NOMO-1 treated with DMSO at 0.1 percent for 48 hours (cell line): ENCODE results near the gene TNKS1BP1.
"Not testable (repeated sequence)": the region's sequence is repeated elsewhere in the genome, so short reads cannot be mapped to it uniquely, and the experiment has no call there.

ENCODE experiments used
- DNase-seq: peaks from one replicate; lab custom pipeline; 2025; ENCODE audit not compliant: unreplicated experiment; lab: John Stamatoyannopoulos, UW

The TNKS1BP1 gene

DNA sequence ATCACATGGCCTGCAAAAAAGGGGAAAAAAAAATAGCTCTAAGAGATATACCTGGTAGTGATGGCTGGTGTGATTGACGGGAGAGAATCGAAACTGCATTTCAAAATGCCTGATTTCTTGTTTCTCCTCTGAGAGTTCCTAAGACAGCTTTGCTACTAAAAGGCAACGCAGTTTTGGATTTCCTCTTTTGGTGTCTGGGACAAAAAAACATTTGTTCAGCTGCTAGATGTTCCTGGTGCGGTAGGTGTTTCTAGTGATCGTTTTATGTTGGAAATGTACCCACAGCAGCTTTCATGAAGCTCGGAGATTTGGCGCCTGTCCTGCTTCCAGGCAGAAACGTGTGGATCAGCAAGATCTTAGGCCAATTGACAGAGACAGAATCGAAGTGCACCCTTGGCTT lies 31.5 kb upstream of the TNKS1BP1 start:
- DNase-seq = peak; percentile 60

DNA sequence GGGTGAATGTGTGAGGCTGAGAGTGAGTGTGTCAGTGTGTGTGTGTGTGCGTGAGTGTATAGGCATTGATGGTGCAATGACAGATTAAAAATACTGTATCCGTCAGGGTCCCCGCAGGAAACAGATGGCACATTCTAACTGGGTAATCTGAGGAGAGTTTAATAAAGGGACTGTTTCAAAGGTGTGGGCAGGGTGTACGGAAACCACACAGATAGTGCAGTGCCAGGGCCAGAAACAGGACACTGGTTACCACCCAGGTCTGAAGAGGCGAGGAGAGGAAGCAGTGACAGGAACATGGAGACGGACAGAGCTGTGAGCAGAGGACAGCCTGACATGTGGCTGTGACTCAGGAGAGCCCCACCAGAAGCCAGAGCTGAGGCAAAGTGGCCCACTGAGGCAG lies 29.9 kb upstream of the TNKS1BP1 start:
- no peak for DNase-seq

DNA sequence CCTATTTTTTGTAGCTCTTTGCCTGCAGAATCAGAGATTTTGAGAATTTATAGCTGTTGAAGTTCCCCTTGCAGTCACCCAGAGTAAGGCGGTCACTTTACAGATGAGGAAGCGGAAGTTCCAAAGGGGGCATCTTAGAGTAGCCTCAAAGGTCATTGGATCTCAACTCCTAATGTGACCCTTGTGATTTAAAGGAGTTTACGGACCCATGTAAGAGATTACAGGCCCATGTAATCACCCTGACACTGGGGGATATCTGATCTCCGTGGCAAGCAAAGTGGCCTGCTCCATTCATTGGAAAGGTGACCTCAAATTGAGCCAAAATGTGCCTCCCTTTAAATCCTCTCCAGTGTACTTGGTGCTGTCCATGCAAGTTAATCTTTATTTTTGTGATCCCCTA lies 29.1 kb upstream of the TNKS1BP1 start:
- peak; percentile 16 for DNase-seq

DNA sequence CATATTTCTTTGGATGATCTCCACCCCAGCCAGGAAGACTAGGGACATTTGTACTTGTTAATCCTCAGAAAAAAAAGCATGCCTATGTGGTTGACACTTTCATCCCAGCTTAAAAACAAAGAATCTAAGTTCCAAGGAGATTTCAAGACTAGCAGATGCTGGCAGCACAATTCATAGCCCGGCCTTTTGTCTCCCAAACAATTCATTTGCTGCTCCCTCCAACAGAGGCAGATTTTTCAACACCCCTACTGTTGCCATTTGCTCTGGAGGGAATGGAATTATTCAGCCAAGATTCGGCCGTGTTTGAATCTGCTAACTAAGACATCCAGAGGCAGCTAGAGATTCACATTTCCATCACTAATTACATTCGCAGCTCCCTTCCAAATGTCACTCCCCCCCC lies 28.7 kb upstream of the TNKS1BP1 start:
- DNase-seq = no peak

DNA sequence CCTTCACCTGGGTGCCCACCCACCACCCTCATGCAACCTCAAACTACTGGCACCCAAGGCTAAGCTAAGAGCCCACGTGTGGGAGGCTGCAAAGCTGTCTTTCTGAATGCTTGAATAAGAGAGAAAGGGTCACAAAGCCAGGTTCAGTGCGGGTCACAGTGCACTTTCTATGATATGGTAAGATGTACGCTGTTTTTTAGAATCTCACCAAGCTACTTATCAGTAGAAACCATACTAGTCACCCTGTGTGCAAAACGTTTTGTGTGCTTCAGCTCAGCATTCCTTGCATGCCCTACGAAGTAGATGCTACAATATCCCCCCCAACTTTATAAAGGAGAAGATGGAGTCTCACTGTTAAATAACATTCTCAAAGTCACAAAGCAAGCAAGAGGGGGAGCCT lies 28.3 kb upstream of the TNKS1BP1 start:
- DNase-seq = no peak

DNA sequence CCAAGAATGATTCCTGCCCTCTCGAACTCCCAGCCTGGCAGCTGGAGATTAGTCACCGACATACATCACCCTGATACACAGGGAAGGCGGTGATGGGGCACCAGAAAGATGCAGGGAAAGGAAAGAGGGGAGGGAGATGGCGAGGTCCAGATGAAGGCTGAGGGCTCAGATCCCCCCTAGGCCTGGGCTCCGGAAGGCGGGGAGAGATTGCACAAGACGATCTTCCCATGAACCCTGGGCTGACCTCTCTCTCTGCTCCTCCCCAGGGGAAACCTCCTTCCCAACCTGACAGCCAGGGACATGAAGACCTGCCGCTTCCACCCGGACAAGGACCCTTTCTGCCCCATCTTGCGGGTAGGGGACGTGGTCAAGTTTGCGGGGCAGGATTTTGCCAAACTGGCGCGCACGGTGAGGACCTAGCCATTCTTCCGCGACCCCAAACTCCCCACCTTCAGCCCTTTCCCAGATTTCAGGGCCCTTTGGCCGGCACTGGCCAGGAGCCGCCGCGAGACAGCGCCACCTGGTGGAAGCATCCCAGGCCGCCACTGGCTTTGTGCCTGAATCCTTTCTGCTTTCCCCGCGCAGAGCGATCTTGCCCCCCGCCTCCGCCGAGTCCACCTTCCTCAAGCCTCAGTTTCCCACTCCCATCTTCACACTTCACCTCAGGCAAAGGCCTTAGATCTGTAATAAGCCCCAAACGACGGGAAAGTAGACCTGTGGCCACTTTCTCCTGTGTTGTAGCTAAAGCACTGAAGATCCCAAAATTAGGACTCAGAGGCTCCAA lies 24.9 kb upstream of the TNKS1BP1 start:
- DNase-seq = no peak

DNA sequence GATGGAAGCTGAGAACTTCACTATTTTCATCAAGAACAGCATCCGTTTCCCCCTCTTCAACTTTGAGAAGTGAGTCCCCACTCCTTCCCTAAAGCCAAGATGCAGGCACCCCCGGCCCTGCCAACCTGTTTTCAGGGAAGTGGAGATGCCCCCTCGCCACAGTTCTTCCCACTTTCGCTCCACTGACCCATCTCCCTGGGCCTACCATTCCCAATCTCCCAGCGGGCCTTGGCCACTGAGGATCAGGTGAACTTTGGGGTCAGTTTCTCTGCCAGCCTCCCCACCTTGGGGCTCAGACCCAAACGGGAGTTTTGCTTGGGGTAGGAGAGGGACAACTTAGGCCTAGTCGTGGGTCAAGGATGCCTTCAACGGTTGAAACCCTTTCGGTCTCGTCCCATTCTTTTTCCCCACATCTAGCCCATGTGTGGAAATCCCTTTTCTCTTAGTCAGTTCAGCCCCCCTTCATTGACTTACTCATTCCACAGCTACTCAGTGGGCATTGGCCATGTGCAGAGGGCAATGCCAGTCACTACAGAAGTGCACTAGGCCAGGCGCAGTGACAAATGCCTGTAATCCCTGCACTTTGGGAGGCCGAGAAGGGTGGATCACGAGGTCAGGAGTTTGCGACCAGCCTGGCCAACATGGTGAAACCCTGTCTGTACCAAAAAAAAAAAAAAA lies 24.0 kb upstream of the TNKS1BP1 start:
- no peak for DNase-seq

DNA sequence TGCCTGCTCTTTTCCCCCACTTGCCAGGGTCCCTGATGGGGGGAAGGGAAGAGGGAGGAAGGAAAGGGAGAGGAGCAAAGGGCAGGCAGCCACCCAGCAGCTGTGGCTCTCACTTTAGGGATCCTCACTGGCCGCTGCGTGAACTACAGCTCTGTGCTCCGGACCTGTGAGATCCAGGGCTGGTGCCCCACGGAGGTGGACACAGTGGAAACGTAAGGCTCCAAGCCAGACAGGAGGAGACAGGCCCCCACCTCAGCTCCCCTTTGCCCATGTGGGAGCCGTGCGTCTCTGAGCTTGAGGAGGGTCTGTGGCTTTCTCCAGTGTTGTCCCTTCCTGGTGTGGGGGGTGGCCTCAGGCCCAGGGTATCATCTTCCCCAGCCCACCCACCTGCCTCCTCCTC lies 23.3 kb upstream of the TNKS1BP1 start:
- no peak for DNase-seq

DNA sequence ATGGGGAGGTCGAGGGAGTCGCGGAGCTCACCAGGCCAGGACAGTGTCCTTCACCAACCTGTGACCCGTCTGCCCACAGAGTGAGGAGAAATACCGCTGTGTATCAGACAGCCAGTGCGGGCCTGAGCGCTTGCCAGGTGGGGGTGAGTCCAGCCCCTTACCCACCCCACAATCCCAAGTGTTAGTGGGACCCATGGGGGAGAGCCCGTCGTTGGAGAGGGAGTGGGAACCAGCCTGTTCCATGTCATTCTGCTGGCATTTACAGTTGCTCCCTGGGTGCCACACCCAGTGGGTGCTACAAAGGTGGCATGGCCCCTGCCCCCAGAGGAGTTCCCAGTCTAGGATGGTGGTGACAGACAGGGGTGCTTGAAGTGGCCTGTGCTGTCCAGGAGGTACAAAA lies 22.6 kb upstream of the TNKS1BP1 start:
- DNase-seq = no peak

DNA sequence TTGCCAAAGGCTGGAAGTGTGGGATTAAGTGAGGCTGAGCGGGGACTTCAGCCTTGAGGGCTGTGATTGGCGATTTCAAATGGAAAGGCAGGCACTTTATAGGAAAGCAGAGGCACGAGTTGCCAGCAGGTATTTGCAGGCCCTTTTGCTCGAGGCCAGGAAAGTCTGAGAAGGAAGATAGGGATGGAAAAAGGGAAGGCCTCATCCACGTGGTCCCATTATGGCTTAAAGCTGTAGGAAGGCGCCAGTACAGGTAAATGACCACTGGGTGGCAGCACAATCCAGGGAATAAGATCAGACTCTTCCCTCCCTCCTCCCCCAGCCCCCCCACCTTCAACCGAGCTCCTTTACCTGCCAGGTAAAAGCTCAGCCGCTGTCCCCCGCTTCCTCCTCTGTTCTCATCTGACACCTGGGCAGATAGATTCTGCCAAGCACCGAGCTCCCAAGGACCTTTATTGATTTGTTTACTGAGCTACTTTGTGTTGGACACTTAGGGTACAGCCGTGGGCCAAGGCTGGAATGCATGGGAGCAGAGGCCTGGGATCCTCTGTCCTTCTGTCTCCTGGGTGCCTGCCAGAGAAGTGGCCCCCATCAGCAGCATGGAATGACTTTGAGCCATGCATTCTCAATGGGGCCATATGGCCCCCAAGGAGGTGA lies 20.9 kb upstream of the TNKS1BP1 start:
- DNase-seq = peak; percentile 47

DNA sequence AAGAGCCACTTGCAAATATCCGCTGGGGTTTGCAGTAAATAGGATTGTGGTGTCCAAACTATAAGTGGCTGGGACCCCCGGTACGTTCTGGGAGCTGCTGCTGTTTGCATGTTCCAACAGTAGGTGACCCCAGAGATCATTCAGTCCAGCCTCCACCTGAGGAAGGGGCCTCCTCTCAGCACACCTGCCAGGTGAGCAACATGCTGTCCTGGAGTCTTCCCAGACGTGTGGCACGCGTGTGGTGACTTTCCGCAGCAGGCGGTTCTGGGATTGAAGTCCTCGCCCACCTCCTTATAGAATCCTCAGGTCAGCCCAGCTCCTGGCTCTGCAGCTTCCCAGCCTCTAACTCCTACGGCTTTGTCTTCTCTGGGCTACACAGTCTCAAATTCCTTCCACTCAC lies 20.1 kb upstream of the TNKS1BP1 start:
- no peak for DNase-seq

DNA sequence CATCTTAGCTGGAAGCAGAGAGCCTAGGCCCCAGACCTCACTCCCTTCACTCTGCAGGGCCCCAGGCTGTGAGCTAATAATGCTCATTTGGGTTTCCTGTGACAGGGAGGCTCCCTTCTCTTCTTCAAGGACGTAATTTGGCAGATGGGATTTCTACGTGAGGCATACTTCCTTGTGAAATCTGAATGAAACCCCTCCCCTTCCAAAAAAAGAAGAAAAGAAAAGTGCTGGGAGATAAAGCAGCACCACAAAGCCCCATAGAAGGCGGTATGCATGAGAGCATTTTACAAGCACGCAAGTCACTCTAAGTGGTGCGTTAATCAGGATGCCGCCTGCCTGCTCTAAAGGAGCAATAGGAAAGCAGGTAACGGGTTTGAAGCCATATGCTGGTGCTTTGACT lies 19.1 kb upstream of the TNKS1BP1 start:
- peak; percentile 71 for DNase-seq

DNA sequence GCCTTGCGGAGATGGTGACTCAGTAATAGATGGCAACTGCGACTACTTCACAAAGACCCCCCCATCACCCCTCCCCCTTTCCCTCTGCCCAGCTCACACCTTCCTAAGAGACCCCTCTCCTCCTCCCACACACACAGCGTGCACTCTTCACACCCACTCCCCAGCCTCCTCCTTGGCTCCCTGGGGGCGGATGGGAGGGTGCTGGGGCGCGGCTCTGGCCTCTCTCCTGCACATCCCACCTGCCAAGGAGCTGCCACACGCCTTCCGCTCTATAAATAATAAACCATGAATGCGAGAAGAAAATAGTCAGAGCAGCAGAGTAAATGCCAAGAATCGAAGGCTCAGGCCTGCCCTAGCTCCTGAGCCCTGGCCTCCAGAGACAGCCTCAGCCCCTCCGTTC lies 17.9 kb upstream of the TNKS1BP1 start:
- DNase-seq = no peak

DNA sequence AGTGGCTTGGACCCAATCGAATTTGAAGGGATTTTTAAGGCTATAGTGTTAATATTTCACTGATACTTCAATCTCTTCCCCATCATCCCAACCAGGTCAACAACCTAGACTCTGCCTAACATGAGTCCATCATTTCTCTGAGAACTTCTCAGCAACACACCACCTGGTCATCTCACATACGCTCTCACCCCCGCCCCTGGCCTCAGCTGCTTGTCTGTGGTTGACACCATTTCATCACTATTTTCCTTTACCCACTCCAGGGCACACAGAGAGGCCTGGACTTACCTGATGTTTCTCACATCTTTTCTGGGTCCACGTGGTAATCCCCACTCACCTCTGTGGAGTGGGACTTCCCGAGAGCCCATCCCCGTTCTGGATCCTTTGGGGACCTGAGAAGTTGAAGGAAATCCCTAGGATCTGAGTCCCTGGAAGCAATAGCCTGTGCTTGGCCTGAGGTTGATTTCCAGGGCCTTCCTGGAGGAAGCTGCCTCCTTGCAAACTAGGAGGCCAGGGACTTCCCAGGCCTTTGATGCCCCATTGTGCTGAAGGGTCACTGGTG lies 16.6 kb upstream of the TNKS1BP1 start:
- DNase-seq = no peak

DNA sequence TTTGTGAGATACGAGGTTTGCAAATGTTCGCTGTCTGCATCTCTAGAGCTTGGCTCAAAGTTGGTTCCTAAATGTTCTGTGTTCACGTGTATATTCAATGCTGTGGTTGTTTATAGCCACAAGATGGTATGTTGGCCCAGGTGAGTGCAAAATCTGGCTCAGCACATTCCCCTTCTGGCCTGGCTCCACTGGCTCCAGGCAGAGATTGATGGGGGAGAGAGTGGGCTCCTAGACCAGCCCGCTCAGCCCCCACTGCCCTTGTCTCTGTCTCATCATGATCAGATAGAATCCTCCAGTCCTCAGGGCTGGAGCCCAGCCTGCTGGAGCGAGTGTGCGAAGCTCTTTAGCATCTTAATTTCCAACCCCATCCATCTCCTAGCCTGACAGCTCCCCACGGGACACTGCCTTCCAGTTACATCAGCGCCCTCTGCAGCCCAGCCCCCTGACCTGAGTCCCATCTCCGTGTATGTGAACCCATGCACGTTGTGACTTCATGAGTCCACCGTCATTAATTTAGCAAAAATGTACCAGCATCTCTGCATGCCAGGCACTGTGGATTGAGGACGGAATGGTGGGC lies 15.4 kb upstream of the TNKS1BP1 start:
- no peak for DNase-seq

DNA sequence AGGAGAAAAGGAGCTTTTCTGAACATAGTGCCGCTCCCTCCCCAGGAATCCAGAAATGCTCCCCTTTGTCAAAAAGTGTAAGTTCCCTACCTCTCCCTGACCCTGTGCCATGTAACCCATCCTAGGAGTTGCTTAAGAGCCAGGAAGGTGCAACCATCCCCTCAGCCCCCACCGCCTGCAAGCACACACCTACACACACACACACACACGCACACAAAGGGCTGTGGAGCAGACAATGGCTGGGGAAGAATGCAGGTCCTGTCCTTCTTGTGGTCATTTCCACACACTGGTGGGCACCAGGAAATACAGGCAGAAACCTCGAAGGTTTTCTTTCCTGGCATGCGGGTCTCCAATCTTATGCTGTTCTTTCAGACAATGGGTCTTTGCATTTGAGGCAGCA lies 14.6 kb upstream of the TNKS1BP1 start:
- no peak for DNase-seq

DNA sequence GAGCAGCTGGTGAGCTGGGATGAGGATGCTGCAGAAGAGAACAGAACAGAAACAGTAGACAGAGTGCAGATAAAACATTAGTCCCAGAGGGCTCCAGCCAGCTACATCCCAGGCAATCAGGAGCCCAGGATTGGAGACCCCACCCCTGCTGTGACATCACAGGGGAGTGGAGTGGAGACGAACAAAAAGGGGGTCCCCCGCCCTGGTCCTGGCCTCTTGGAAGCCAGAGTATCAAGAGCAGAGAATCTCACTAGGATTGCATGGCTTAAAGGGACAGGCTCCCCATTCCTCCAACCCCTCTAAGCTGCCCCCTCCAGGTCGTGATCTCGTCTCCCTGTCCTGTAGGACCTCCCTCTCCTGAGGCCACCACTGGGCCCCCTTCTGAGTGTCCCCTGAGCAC lies 13.4 kb upstream of the TNKS1BP1 start, which contains the start of gene P2RX3:
Gene P2RX3, plus strand, starts transcription at position 211 of the 400 bp plus-strand sequence. CDS start 199 bp downstream, outside the sequence.
- no peak for DNase-seq

DNA sequence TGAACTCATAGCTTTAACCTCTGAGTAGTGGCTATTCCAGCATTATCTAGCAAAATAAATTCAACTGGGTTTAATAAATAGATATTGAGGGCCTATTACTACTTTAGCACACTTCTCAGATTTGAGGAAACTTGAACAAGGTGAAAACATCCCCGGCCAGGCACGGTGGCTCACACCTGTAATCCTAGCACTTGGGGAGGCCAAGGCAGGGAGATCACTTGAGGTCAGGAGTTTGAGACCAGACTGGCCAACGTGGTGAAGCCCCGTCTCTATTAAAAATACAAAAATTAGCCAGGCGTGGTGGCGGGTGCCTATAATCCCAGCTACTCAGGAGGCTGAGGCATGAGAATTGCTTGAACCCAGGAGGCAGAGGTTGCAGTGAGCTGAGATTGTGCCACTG lies 12.1 kb upstream of the TNKS1BP1 start:
- DNase-seq = not testable (repeated sequence)

DNA sequence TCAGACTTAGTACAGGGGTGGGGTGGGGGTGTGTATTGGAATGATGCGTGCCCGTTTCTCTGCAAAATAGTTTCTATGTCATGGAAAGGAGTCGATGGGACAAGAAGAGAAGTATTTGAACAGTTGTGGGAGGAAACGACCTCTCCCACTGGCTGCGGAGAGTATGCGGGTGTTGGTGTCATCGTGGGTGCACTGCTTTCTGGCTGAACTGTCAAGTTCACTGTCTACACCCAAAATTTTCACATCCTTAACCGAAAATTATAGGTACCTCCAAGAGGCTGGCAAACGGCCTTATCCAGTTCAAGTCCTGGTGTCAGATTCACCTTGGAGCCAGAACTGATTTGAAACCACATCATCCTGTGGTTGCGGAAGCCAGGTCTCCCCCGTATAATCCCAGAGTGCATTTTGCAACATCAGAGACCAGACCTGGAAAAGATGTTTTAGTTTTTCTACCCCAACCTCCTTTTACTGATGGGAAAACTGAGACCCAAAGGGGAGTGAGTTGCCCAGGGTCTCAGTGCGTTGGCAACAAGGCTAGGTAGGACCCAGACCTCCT lies 11.4 kb upstream of the TNKS1BP1 start:
- DNase-seq = no peak

DNA sequence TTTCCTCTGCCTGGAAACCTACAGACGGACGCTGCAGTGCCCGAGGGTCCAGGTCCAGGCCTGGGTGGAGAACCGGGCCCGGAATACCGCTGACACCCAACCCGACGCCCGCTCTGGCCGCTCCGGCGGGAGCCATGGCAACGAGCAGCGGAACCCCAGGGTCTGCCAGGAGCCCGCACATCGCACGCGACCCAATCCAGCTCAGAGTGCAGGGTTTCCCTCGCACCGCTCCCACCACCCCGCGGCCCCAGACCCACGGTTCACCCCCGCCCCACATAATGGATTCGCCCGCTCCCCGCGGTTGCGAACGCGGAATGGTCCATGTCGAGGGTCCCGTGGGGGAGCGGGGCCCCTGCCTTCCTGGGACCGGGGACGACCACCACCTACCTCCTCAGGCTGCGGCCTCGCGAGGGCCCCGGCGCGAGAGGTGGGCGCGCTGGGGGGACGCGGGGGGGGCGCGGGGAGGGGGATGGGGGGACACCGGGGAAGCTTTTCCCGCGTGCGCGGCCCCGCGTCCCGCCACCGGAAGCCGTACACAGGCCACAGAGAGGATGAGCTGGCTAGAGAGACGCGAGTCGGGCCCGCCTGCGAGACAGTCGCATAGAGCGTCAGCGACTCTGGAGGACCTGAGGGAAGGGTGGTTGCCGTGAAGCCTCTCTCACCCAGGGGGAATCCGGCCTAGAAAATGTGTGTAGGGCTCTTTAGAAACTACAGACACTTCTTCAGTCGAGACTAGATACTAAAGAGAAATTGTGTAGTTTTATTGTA lies 10.8 kb upstream of the TNKS1BP1 start, which contains the start of gene SSRP1:
Gene SSRP1, minus strand, starts transcription at position 550 of the 768 bp plus-strand sequence. CDS start 771 bp downstream, outside the sequence.
- peak; percentile 82 for DNase-seq
